HepG2 (cell line): ENCODE results near the gene PIK3CG.

Source experiments
- E2F5 ChIP-seq: sonication (generic); formaldehyde crosslinking; conservative IDR thresholded peaks from 2 replicates; pipeline ENCODE4 v1.4.0; 2020; ENCODE audit warnings: missing genetic modification reagents
- MZF1 ChIP-seq: sonication (generic); formaldehyde crosslinking; IDR thresholded peaks from 2 replicates; pipeline ENCODE4 v1.8.1; 2023; ENCODE audit warnings: mild to moderate bottlenecking, missing genetic modification reagents, borderline replicate concordance
- PBX2 ChIP-seq: IDR thresholded peaks from 2 replicates; pipeline ENCODE4 v1.6.1; 2016; ENCODE audit warnings: control low read depth
- RFX3 ChIP-seq: IDR thresholded peaks from 2 replicates; pipeline ENCODE4 v1.6.1; 2016; ENCODE audit warnings: missing biosample characterization, missing genetic modification reagents

- no peak for TF ChIP-seq PBX2
- TF ChIP-seq RFX3 (CRISPR knock-in tag) = no peak
- no peak for TF ChIP-seq MZF1 (CRISPR knock-in tag)
- no peak for TF ChIP-seq E2F5 (CRISPR knock-in tag)
Measured at GRCh38 chr7:106820321-106821217, 44.5 kb upstream of the PIK3CG start.
